ENCODE data around the gene KIAA1217. TPM values are rescaled to one million over a fixed set of nuclear protein-coding genes. Genes with fewer than 3 reads are reported as not detected.

KIAA1217 gene
- polyA plus RNA-seq, 3 donors: not detected

GRCh38 chr10:24496906-24497305, 288.0 kb downstream of the KIAA1217 start:
- no peak for TF ChIP-seq CTCF (IDR thresholded peaks at IDR 0.05)
- H3K27me3 Mint-ChIP-seq (ENCODE audit: low read depth in 3 of 3): peaks cover 0 to 2% (median 2%) of the 10 kb centered on the region in 3 donors
- no peaks in the 10 kb centered on the region for H3K79me2 ChIP-seq (ENCODE audit: insufficient read depth, low read length)

GRCh38 chr10:24501056-24501711, 292.2 kb downstream of the KIAA1217 start:
- H3K9ac ChIP-seq (ENCODE audit: insufficient read depth, low read length, poor library complexity, severe bottlenecking): no peak overlapping the region

More at GRCh38 chr10:24496906-24497305, 288.0 kb downstream of the KIAA1217 start:
- Histone ChIP-seq H3K9me3 (replicated peaks in 1 of 2; ENCODE audit: control insufficient read depth in 1 of 2, insufficient read depth in 1 of 2, low read length in 2 of 2) (no peaks in the 10 kb centered on the region), H3K4me1 (ENCODE audit: control insufficient read depth in 1 of 2, insufficient read depth in 2 of 2, low read length in 2 of 2) (no peaks in the 10 kb centered on the region), H3K4me2 (replicated peaks; ENCODE audit: extremely low read depth, low read length, poor library complexity, severe bottlenecking) (no peak overlapping the region), H3K4me3 (replicated peaks in 1 of 3; ENCODE audit: low read depth in 2 of 3, low read length in 3 of 3) (no peak overlapping the region), H3K9ac (ENCODE audit: insufficient read depth, low read length, poor library complexity, severe bottlenecking) (no peak overlapping the region), H2AFZ (ENCODE audit: insufficient read depth, low read depth, low read length, poor library complexity, severe bottlenecking) (no peak overlapping the region), H3K27me3 (ENCODE audit: control insufficient read depth in 2 of 2, insufficient read depth in 2 of 2, low read length in 2 of 2) (no peaks in the 10 kb centered on the region), H3K27ac (ENCODE audit: low read depth in 1 of 2, low read length in 2 of 2) (no peak overlapping the region), H3K36me3 (replicated peaks in 1 of 2; ENCODE audit: control insufficient read depth in 1 of 2, insufficient read depth in 2 of 2, low read length in 2 of 2) (no peaks in the 10 kb centered on the region), H4K20me1 (ENCODE audit: insufficient read depth, low read length) (no peaks in the 10 kb centered on the region)
- Mint-ChIP-seq H3K4me1 (no peaks in the 10 kb centered on the region), H3K4me3 (no peak overlapping the region), H3K27ac (no peak overlapping the region), H3K36me3 (no peaks in the 10 kb centered on the region), H3K9me3 (no peaks in the 10 kb centered on the region)
- DNase-seq: no peak
- WGBS (ENCODE audit: insufficient coverage): 82% methylated on average over 3 of the region's 8 CpGs
- intact Hi-C loops (cut with micrococcal nuclease): no loop called here

More at GRCh38 chr10:24501056-24501711, 292.2 kb downstream of the KIAA1217 start:
- no peak for TF ChIP-seq CTCF (IDR thresholded peaks at IDR 0.05)
- peaks cover 3 to 6% (median 4%) of the 10 kb centered on the region in 3 donors for H3K27me3 Mint-ChIP-seq (ENCODE audit: low read depth in 3 of 3)
- H3K4me1 ChIP-seq (ENCODE audit: control insufficient read depth in 1 of 2, insufficient read depth in 2 of 2, low read length in 2 of 2): no peaks in the 10 kb centered on the region
- no peaks in the 10 kb centered on the region for H4K20me1 ChIP-seq (ENCODE audit: insufficient read depth, low read length)
- DNase-seq: no peak
- H3K79me2 ChIP-seq (ENCODE audit: insufficient read depth, low read length): no peaks in the 10 kb centered on the region
- no peaks in the 10 kb centered on the region for H3K36me3 Mint-ChIP-seq
- no peaks in the 10 kb centered on the region for H3K9me3 ChIP-seq (replicated peaks in 1 of 2; ENCODE audit: control insufficient read depth in 1 of 2, insufficient read depth in 1 of 2, low read length in 2 of 2)
- no peak overlapping the region for H3K4me3 ChIP-seq (replicated peaks in 1 of 3; ENCODE audit: low read depth in 2 of 3, low read length in 3 of 3)
- no peak overlapping the region for H2AFZ ChIP-seq (ENCODE audit: insufficient read depth, low read depth, low read length, poor library complexity, severe bottlenecking)
- H3K4me1 Mint-ChIP-seq: no peaks in the 10 kb centered on the region
- intact Hi-C loops (cut with micrococcal nuclease): no loop called here
- WGBS (ENCODE audit: insufficient coverage): 98% methylated on average over 4 of the region's 10 CpGs
- H3K4me3 Mint-ChIP-seq: no peak overlapping the region
- H3K4me2 ChIP-seq (replicated peaks; ENCODE audit: extremely low read depth, low read length, poor library complexity, severe bottlenecking): no peak overlapping the region
- no peaks in the 10 kb centered on the region for H3K9me3 Mint-ChIP-seq
- H3K27ac Mint-ChIP-seq: no peak overlapping the region
- no peaks in the 10 kb centered on the region for H3K36me3 ChIP-seq (replicated peaks in 1 of 2; ENCODE audit: control insufficient read depth in 1 of 2, insufficient read depth in 2 of 2, low read length in 2 of 2)
- H3K27ac ChIP-seq (ENCODE audit: low read depth in 1 of 2, low read length in 2 of 2): no peak overlapping the region
- no peaks in the 10 kb centered on the region for H3K27me3 ChIP-seq (ENCODE audit: control insufficient read depth in 2 of 2, insufficient read depth in 2 of 2, low read length in 2 of 2)
